ENCODE measurements around the gene MTHFD2L. TPM values are rescaled to one million over a fixed set of nuclear protein-coding genes. Genes with fewer than 3 reads are reported as not detected.

MTHFD2L gene
- total and polyA plus RNA-seq, 7 donors: 6.8 to 27.1 (median 16.2) TPM

DNA sequence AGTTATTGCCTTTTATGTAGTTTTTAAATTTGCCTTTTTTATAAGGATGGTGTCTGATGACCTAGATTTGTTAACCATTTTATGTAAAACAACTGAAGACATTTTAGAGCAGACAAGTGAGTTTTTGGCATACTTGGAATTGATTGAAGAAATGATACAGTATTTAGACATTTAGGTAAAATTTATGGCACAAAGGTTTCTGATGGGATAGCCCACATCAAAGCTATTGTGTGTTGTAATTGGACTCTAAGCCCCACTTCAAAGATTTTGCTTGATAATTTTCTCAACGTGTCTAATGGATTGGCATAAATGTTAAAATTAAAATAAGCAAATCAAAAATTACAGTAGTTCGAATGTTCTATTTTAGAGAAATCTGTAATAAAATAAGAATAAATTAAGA lies 168.0 kb downstream of the MTHFD2L start:
- H3K27me3 ChIP-seq: no peaks in the 10 kb centered on the region
- no peak overlapping the region for H3K27ac ChIP-seq
- H3K4me3 ChIP-seq: no peak overlapping the region
- DNase-seq: no peak
- H3K4me1 ChIP-seq: no peaks in the 10 kb centered on the region
- TF ChIP-seq POLR2A (IDR thresholded peaks at IDR 0.05) (no peak), EP300 (IDR thresholded peaks at IDR 0.05) (no peak), POLR2AphosphoS5 (IDR thresholded peaks at IDR 0.05) (no peak), CTCF (IDR thresholded peaks at IDR 0.05) (no peak)
- intact Hi-C loops (cut with DNase I): no loop called here
- H3K36me3 ChIP-seq: no peaks in the 10 kb centered on the region
- WGBS, 2 donors: 83 to 90% methylated on average over 2 of the region's 2 CpGs
- H3K9me3 ChIP-seq: no peaks in the 10 kb centered on the region

DNA sequence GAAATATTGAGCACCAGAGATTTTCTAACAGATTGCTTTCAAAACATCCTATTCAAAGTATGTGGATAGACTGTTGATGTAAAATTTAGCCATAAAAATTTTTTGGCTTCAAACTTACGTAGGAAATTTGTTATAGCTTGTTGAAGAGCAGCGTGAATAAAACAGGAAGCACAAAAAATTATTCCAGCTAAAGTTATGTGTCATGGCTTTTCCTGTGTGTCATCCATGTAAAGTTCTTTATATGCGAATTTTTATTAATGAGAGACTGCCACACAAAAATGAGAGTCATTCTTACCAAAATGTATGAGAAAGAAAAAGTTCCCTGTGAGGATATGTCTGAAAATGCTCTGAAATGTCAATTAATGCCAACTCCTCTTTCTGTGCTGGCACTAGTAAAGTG lies 169.8 kb downstream of the MTHFD2L start:
- 68 to 84% methylated on average over 3 of the region's 3 CpGs for WGBS, 2 donors
- TF ChIP-seq POLR2AphosphoS5 (IDR thresholded peaks at IDR 0.05) (no peak), EP300 (IDR thresholded peaks at IDR 0.05) (no peak), CTCF (IDR thresholded peaks at IDR 0.05) (no peak), POLR2A (IDR thresholded peaks at IDR 0.05) (no peak)
- Histone ChIP-seq H3K27me3 (no peaks in the 10 kb centered on the region), H3K36me3 (no peaks in the 10 kb centered on the region), H3K9me3 (no peaks in the 10 kb centered on the region), H3K4me3 (no peak overlapping the region), H3K27ac (no peak overlapping the region), H3K4me1 (no peaks in the 10 kb centered on the region)
- intact Hi-C loops (cut with DNase I): no loop called here
- no peak for DNase-seq

DNA sequence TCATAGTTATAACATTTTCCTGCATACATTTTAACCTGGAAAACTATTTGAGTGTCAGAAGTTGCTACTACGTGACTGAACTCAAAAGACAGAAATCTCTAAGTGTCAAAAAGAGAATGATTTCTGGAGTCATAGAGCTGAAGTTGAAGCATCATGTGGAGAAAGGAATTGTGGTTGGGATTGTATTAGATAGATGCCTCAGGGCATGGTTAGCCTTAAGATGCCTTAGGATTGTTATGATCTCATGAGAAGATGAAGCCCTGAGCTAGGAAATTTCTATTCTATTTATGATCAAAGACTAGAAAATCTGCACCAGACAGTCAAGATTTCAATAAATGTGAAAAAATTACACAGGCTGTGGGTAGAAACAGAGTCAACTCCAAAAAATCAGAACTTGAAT lies 170.6 kb downstream of the MTHFD2L start:
- no peaks in the 10 kb centered on the region for H3K27me3 ChIP-seq
- no peak for DNase-seq
- no peak overlapping the region for H3K27ac ChIP-seq
- TF ChIP-seq POLR2A (IDR thresholded peaks at IDR 0.05) (no peak), EP300 (IDR thresholded peaks at IDR 0.05) (no peak), CTCF (IDR thresholded peaks at IDR 0.05) (no peak), POLR2AphosphoS5 (IDR thresholded peaks at IDR 0.05) (no peak)
- 89 to 90% methylated on average over 1 of the region's 1 CpG for WGBS, 2 donors
- H3K36me3 ChIP-seq: no peaks in the 10 kb centered on the region
- H3K4me1 ChIP-seq: no peaks in the 10 kb centered on the region
- no peak overlapping the region for H3K4me3 ChIP-seq
- H3K9me3 ChIP-seq: no peaks in the 10 kb centered on the region
- intact Hi-C loops (cut with DNase I): no loop called here

GRCh38 chr4:74329307-74329706 lies 171.4 kb downstream of the MTHFD2L start:
- Histone ChIP-seq H3K27me3 (no peaks in the 10 kb centered on the region), H3K36me3 (no peaks in the 10 kb centered on the region), H3K9me3 (no peaks in the 10 kb centered on the region), H3K4me3 (no peak overlapping the region), H3K27ac (no peak overlapping the region), H3K4me1 (no peaks in the 10 kb centered on the region)
- TF ChIP-seq POLR2A (IDR thresholded peaks at IDR 0.05): no peak
- TF ChIP-seq EP300 (IDR thresholded peaks at IDR 0.05): no peak
- TF ChIP-seq CTCF (IDR thresholded peaks at IDR 0.05): no peak
- no peak for TF ChIP-seq POLR2AphosphoS5 (IDR thresholded peaks at IDR 0.05)
- intact Hi-C loops (cut with DNase I): no loop called here
- no peak for DNase-seq

GRCh38 chr4:74330295-74330750 lies 172.4 kb downstream of the MTHFD2L start:
- Histone ChIP-seq H3K4me1 (no peaks in the 10 kb centered on the region), H3K9me3 (no peaks in the 10 kb centered on the region), H3K36me3 (no peaks in the 10 kb centered on the region), H3K27me3 (no peaks in the 10 kb centered on the region), H3K27ac (no peak overlapping the region), H3K4me3 (no peak overlapping the region)
- intact Hi-C loops (cut with DNase I): no loop called here
- 48 to 53% methylated on average over 9 of the region's 9 CpGs for WGBS, 2 donors
- TF ChIP-seq EP300 (IDR thresholded peaks at IDR 0.05) (no peak), POLR2AphosphoS5 (IDR thresholded peaks at IDR 0.05) (no peak), POLR2A (IDR thresholded peaks at IDR 0.05) (no peak), CTCF (IDR thresholded peaks at IDR 0.05) (no peak)
- DNase-seq: no peak
